Measurements from ENCODE around the gene RASAL2.
"Not testable (repeated sequence)": the region's sequence is repeated elsewhere in the genome, so short reads cannot be mapped to it uniquely, and the experiment has no call there.

RASAL2 gene

GRCh38 chr1:178237121-178237520 is 143.2 kb downstream of the RASAL2 start:
- no peak for DNase-seq (ENCODE audit: low spot score)

DNA sequence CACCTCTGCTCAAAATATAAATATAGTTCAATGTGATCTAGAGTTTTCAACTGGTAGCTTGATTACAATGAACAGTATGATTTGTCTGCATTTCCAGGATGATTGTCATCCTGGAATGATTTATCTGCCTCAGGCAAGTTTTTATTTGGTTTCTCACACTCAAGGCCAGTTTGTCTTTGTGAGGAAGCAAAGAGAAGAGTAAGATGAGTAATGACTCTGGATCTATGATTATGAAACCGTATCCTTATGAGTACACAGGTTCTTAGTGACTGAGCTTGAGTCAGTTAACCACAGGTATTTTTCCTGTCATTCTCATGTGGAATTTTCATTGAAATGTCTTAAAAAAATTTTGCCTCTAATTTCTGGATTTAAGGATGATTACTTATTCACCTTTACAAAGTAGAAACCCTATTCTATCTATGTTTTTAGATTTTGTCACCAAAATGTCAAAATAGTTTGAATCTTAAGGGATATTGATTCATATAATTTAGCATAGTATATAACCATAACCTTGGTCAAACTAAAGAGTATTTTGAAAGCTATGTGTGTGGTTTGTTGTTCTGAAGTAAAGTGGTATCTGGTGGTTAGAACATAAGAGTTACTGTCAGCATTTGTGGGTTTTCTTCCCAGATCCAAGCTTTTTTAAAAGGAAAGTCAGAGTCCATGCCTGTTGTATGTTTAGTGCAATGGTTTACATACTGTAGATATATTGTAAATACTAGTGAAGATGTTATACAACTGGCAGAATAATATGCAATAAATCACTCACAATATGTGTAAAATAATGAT is 145.0 kb downstream of the RASAL2 start:
- DNase-seq (ENCODE audit: low spot score) = peak; percentile 46

DNA sequence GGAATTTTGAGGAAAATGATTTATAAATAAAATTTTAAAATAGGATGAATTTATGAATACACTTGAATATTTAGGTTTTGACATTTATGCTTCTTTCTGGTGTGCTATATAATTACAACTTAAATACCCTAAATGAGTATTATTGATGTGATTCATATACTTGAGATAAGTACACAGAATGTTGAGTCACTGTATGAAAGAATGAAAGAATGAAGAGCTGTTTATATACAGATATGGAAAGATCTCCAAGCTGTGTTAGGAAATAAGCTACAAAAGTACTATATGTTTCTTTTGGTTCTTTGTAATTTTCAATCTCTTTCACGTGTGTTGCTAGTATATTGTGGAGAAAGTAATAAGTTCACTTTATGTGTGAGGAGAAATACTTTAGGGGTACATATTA is 147.2 kb downstream of the RASAL2 start:
- DNase-seq (ENCODE audit: low spot score) = no peak

DNA sequence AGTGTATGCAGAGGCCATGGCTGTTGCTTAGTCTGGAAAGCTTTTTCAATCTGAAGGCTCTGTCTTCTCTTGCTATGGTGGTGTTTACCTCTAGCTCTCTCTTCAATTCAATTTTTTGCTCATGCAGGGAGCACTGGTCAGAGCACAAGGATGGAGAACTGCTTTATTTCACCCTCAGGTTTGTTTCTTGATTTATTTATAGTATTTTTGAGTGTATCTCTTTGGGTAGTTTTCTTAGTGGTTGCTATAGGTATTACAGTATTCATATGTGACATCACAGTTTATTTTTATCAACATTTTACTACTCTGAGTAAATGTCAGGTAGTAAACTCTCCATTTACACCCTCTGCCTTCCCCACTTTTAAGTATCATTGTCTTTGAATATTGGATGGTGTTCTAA is 147.9 kb downstream of the RASAL2 start:
- DNase-seq (ENCODE audit: low spot score) = no peak

DNA sequence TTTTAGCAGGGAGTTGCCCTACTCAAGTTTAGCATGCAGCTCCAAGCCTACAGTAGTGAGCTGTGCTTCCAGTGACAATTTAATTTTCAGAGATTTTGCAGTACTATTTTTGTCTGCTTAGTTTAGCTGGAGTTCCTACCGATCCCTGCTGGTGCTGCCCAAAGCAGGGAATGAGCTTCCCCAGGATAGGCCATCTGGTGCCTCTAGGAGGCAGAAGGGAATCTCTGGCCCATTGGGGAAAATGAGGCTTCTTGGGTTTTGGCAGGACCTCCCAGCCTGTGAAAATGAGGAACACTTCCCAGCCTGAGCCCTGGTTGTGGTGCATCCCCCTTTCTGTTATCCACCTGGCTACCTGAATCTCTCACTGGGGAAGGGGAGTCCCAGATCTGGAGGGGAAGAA is 149.2 kb downstream of the RASAL2 start:
- no peak for DNase-seq (ENCODE audit: low spot score)

DNA sequence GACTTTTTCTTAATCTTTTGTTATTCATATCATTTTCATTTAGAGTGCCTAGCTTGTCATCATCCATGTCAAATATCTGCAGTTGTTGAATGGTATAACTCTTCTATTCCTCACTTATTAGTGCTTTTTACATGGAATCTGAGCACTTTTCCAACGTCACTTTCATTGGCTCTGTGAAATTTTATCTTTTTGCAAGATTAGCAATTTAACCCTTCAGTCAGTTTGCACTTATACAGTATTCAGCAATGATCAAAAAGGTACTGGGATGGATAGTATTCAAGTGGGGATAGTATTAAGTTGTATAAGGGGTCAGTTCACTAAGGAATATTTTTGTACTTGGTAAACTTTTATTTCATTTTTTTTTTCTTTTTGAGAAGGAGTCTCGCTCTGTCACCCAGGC is 150.0 kb downstream of the RASAL2 start:
- no peak for DNase-seq (ENCODE audit: low spot score)

DNA sequence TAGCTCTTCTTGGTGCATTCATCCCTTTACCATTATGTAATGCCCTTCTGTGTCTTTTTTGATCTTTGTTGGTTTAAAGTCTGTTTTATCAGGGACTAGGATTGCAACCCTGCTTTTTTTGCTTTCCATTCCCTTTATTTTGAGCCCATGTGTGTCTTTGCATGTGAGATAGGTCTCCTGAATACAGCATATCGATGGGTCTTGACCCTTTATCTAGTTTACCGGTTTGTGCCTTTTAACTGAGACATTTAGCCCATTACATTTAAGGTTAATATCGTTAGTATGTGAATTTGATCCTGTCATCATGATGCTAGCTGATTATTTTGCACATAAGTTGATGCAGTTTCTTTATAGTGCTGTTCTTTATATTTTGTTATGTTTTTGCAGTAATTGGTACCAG is 154.4 kb downstream of the RASAL2 start:
- DNase-seq (ENCODE audit: low spot score) = not testable (repeated sequence)

DNA sequence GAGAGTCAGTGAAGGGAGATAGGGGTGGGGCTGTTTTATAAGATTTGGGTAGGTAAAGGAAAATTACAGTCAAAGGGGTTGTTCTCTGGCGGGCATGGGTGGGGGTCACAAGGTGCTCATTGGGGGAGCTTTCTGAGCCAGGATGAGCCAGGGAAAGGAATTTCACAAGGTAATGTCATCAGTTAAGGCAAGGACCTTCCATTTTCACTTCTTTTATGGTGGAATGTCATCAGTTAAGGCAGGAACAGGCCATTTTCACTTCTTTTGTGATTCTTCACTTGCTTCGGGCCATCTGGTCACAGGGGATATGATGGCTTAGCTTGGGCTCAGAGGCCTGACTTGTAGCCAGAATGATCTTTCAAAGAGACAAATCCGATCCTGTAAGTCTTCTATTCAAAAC is 159.7 kb downstream of the RASAL2 start:
- not testable (repeated sequence) for DNase-seq (ENCODE audit: low spot score)

- DNase-seq (ENCODE audit: low spot score) = no peak
These were observed 160.5 kb downstream of the RASAL2 start for GRCh38 chr1:178254433-178254832.

DNA sequence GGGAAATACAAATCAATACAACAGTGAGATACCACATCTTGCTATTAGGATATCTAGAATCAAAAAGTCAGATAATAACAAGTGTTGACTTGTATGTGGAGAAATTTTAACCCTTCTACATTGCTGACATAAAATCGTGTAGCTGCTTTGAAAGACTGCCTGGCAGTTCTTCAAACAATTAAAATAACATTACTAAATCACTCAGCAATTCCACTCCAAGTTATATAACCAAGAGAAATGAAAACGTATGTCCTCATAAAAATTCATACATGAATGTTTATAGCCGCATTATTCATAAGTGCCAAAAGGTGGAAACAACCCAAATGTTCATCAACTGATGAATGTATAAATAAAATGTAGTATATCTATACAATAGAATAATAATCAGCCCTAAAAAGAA is 164.6 kb downstream of the RASAL2 start:
- no peak for DNase-seq (ENCODE audit: low spot score)

GRCh38 chr1:178262120-178262500 is 168.2 kb downstream of the RASAL2 start:
- DNase-seq (ENCODE audit: low spot score) = peak; percentile 47

- no peak for DNase-seq (ENCODE audit: low spot score)
These were observed 169.4 kb downstream of the RASAL2 start for GRCh38 chr1:178263341-178263740.

- DNase-seq (ENCODE audit: low spot score) = no peak
These were observed 172.2 kb downstream of the RASAL2 start for GRCh38 chr1:178266113-178266512.

DNA sequence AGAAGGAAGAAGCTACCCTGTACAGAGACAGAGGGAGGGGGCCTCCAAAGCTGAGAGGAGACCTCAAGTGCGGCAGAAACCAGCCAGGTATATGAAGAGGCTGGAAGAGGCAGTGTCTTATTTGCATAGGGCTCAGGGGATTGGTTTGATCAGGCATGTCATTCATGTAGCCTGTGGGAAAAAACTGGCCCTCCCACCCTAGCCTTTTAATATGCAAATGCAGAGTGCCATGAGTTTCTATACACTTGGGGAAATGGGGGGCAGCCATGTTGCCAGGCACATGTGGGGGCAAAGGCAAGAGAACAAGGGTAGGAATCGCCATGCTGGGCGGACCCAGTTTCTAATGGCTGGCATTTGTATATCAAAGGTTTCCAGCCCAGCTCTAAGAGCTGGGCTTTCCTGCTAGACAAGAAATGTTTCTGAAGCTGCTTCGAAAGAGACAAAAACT is 172.7 kb downstream of the RASAL2 start:
- DNase-seq (ENCODE audit: low spot score) = no peak

- no peak for DNase-seq (ENCODE audit: low spot score)
These were observed 173.8 kb downstream of the RASAL2 start for GRCh38 chr1:178267646-178268094.

GRCh38 chr1:178271471-178271870 is 177.6 kb downstream of the RASAL2 start:
- DNase-seq (ENCODE audit: low spot score) = no peak

- DNase-seq (ENCODE audit: low spot score) = no peak
These were observed 180.0 kb downstream of the RASAL2 start for GRCh38 chr1:178273707-178274410.

GRCh38 chr1:178275049-178275448 is 181.1 kb downstream of the RASAL2 start:
- DNase-seq (ENCODE audit: low spot score) = no peak

DNA sequence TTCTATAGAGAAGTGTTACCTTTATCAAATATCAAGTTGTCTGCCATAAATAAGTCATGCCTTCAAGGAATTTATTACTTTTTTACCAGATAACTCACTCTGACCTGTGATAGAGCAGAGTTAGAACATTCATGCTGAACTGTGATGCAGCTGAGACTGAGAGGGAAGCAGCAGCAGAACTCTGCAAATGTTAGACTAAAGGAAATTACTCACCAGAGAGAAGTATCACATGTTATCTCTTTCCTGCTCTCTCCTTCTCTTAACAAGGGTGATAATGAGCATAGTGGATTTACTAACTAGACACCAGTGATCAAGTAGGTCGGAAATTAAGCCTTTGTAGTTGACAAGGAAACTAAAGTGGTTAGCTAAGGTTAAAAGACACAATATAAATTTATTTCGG is 181.6 kb downstream of the RASAL2 start:
- DNase-seq (ENCODE audit: low spot score) = no peak

- no peak for DNase-seq (ENCODE audit: low spot score)
These were observed 184.1 kb downstream of the RASAL2 start for GRCh38 chr1:178277793-178278530.

DNA sequence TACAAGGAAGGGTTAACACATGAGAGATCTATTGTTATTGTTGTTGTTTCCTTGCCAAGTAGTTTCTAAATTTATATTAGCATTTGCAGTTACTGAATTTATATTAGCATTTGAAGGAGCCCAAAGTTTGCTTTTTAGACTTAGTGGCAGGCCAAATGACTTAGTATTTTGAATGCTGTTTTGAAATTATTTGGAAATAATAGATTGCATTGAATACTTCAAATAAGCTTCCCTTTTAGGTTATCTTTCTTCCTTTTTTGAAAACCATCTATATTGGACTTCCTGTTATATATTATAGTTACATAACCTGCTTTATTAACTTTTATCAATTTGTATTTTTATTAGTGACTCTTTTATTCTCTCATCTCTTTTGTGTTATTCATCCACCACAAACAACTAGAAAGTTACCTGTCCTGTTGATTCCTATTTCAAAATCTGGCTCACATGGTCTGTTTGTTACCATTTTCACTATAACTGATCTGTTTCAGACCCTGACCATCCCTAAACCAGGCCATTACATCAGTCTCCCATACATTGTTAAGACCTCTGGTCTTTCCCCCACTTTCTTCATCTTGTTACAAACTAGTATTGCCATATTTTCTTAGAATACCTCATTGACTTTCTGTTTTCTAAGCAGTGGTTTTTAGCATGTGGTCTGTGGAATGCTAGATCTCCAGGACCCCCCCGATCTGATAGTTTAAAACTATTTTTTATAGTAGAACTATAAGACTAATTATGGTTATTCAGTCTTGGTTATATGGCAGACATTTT is 185.2 kb downstream of the RASAL2 start:
- DNase-seq (ENCODE audit: low spot score) = no peak

- DNase-seq (ENCODE audit: low spot score) = peak; percentile 26
These were observed 189.1 kb downstream of the RASAL2 start for GRCh38 chr1:178282949-178283367.

Measured in hepatic stellate cell (primary cell).